GM12872 (cell line): ENCODE data around the gene RIN3.
A peak's percentile ranks its signal among the peaks of the same experiment; 100 is the strongest.

ENCODE experiments used
- TF ChIP-seq, protein P1 (sequence below): IDR thresholded peaks from 3 replicates; pipeline ENCODE4 v1.5.1; 2011; ENCODE audit warnings: low read depth, mild to moderate bottlenecking, low read length, moderate library complexity; ENCODE audit not compliant: insufficient read depth

Gene RIN3

DNA sequence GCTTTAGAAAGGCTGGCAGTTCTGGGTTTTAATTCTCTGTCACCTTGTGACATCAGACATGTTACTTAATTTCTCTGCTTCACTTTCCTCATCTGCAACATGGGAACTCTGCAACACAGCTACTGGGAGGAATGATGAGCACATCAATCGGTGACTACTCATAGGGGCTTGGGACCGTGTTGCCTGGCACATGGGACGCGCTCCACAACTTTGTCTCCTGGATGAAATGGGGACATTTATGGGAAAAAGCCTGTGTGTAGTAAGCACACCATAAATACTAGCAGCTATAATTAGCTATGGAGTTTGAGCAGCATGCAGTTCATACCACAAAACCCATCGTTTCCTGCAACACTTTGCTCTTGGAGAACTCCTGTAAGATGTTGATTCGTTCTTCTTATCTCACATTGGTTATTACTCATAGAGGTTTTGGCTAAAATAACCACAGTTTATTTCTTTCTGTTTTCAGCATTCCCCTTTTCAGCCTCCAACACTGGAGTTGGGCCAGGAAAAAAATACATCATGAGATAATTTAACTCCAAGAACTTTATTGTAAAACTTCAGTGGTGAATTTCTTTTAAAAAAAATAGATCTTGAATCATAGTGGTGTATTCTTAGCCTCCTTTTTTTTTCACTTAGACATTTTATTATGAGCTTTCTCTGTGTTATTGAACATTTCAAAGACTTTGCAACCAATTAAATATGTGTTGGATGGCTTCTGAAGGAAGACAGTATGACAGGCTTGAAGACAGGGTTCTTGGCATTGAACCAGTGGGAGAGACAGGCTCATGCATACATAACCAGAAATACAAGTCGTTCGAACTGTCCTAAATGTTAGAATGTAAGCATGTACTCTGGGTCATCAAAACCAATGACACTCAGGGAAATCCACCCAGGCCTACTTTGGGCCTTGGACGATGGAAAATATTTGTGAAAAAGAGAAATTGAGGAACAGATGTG lies 72.7 kb downstream of the RIN3 start:
- TF ChIP-seq, protein P1, sequence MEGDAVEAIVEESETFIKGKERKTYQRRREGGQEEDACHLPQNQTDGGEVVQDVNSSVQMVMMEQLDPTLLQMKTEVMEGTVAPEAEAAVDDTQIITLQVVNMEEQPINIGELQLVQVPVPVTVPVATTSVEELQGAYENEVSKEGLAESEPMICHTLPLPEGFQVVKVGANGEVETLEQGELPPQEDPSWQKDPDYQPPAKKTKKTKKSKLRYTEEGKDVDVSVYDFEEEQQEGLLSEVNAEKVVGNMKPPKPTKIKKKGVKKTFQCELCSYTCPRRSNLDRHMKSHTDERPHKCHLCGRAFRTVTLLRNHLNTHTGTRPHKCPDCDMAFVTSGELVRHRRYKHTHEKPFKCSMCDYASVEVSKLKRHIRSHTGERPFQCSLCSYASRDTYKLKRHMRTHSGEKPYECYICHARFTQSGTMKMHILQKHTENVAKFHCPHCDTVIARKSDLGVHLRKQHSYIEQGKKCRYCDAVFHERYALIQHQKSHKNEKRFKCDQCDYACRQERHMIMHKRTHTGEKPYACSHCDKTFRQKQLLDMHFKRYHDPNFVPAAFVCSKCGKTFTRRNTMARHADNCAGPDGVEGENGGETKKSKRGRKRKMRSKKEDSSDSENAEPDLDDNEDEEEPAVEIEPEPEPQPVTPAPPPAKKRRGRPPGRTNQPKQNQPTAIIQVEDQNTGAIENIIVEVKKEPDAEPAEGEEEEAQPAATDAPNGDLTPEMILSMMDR: no peak

DNA sequence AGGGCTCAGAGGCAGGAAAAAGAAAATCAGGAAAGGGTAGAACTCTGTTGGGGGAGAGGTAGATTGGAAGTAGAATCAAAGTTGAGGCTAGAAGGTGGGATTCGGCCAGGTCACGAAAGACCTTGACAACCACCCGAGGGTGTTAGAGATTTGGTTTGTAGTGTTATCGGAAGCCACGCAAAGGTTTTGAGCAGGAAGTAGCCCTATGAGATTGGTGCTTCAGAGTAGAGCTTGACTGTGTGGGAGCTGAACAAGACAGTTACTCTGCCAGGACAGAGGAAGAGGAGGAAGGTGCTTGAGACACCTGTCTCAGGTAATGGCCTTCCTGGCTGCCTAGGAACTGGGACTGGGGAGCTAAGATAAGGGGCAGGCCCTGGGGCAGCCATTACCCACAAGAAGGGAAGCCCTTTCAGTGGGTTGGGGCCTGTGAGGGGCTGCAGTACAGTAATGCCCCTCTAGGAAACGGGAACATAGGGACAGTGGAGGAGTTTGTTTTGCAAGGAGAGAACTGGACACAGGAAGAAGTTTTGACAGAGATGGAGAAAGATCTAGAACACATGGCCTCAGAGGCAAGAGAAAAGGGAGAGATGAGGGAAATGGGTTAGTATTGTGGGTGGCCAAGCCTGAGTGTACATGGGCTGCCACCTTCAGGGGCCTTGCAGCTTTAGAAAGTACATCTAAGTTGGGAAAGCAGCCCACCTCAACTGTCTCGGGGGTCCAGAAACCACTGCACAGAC lies 73.5 kb downstream of the RIN3 start:
- TF ChIP-seq, protein P1: no peak

DNA sequence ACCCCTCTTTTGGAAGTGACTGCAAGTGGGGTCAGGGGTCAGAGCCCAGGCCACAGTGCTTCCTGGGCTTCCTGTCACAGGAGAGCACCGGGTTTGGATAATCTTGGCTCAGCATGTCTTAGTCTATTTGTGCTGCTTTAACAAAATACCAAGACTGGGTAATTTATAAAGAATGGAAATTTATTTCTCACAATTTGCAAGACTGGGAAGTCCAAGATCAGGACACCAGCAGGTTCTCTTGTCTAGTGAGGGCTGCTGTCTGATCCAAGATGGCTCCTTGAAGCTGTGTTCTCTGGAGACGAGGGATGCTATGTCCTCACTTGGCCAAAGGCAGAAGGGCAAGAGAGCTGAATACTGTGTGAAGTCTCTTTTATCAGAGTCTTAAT lies 74.1 kb downstream of the RIN3 start:
- TF ChIP-seq, protein P1: no peak

DNA sequence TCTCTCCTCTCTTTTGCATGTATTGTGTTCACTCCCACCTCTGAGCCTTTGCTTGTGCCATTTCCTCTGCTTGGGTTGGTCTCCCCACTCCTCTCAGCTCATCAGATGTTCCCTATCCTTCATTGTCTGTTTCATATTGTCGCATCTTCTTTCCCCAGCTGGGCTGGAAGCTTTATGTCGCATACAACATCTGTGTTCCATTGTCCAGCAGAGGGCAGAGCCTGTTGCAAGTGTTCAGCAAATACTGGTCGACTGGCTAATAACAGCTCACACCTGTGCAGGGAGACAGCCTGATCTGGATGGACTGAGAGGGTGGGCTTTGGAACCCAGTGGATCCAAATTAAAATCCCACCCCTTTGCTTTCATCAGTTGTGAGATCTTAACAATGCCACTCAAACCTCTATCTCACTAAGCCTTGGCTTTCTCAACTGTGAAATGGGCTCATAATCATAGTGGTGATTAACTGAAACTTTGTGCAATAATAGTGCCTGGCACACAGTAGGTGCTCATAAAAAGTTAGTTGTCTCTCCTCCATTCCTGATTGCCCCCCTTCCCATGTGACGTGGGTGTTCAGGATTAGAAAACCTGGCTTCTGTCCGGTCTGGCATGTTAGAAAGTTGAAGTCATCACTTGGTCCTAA lies 75.8 kb downstream of the RIN3 start:
- TF ChIP-seq, protein P1: peak; percentile 80

DNA sequence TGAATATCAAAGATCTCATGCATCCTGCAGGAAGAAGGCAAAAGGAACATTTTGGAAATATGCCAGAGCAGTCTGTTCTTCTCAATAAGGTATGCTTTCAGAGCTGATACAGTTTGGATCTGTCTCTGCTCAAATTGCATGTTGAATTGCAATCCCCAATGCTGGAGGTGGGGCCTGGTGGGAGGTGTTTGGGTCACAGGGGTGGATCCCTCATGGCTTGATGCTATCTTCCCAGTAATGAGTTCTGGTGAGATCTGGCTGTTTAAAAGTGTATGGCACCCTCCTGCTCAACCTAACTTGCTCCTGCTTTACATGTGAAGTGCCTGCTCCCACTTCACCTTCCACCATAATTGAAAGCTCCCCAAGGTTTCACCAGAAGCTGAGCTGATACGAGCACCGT lies 76.6 kb downstream of the RIN3 start:
- TF ChIP-seq, protein P1: no peak

DNA sequence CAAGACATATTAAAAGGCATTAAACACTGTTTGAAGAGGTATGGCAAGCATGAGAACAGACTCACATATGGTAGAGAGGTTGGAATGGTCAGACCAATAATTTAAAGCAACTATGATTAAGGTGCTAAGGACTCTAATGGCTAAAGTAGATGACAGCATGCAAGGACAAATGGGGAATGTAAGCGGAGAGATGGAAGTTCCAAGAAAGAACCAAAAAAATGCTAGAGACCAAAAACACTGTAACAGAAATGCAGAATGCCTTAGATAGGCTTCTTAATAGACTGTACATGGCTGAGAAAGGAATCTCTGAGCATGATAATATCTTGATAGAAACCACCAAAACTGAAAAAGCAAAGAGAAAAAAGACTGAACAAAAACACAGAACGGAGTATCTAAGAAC lies 77.4 kb downstream of the RIN3 start:
- TF ChIP-seq, protein P1: no peak

DNA sequence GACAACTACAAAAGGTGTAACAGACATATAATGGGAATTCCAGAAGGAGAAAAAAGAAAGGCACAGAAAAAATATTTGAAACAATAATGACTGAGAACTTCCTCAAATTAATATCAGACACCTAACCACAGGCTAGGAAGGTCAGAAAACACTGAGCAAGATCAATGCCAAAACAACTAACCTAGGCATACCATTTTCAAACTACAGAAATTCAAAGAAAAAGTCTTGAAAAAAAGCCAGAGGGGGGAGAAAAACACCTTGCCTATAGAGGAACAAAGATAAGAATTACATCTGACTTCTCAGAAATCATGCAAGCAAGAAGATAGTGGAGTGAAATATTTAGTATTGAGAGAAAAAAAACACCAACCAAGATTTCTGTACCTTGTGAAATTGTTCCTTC lies 77.8 kb downstream of the RIN3 start:
- TF ChIP-seq, protein P1: no peak
